GM23338 (cell line): Measurements from ENCODE around the gene CBX5. TPM values are rescaled to one million over a fixed set of nuclear protein-coding genes. Genes with fewer than 3 reads are reported as not detected.

Experiments used
- ATAC-seq: fragments of 200-7000 bp; cut with Tn5 transposase; 3 replicates; pipeline ENCODE4 v1.9.1; 2020
- DNase-seq: peaks from one replicate; pipeline ENCODE4 v3.0.0-alpha.2; 2015; ENCODE audit warnings: low spot score
- H2AFZ ChIP-seq: fragments of 200-600 bp; sonication (generic); 2 replicates; pipeline ENCODE4 v1.8.0; 2016; ENCODE audit warnings: antibody characterized with exemption, mild to moderate bottlenecking, moderate library complexity
- H3F3A ChIP-seq: fragments of 200-600 bp; sonication (generic); replicated peaks from 2 replicates; pipeline ENCODE4 v1.8.0; 2017; ENCODE audit warnings: antibody characterized with exemption, mixed run types, low read depth
- H3K27ac ChIP-seq: fragments of 200-600 bp; sonication (generic); 2 replicates; pipeline ENCODE4 v1.6.1; 2016; ENCODE audit warnings: low read depth
- H3K27me3 ChIP-seq: fragments of 200-600 bp; sonication (generic); 2 replicates; pipeline ENCODE4 v1.8.0; 2016; ENCODE audit warnings: mild to moderate bottlenecking, mixed run types, moderate library complexity; ENCODE audit not compliant: insufficient read depth
- H3K36me3 ChIP-seq: fragments of 200-600 bp; sonication (generic); 2 replicates; pipeline ENCODE4 v1.8.0; 2016; ENCODE audit warnings: mild to moderate bottlenecking; ENCODE audit not compliant: insufficient read depth
- H3K4me1 ChIP-seq: fragments of 200-600 bp; sonication (generic); 2 replicates; pipeline ENCODE4 v1.8.0; 2016; ENCODE audit warnings: mild to moderate bottlenecking, moderate library complexity; ENCODE audit not compliant: insufficient read depth
- H3K4me2 ChIP-seq: fragments of 200-600 bp; sonication (generic); 2 replicates; pipeline ENCODE4 v1.7.1; 2017; ENCODE audit warnings: mixed run types
- H3K4me3 ChIP-seq: fragments of 200-600 bp; sonication (generic); 2 replicates; pipeline ENCODE4 v1.6.1; 2016; ENCODE audit warnings: mixed run types
- H3K79me2 ChIP-seq: fragments of 200-600 bp; sonication (generic); replicated peaks from 2 replicates; pipeline ENCODE4 v1.8.0; 2017; ENCODE audit warnings: mild to moderate bottlenecking; ENCODE audit not compliant: insufficient read depth
- H3K9me2 ChIP-seq: fragments of 200-600 bp; sonication (generic); 2 replicates; pipeline ENCODE4 v1.8.0; 2017; ENCODE audit not compliant: insufficient read depth
- H4K20me1 ChIP-seq: fragments of 200-600 bp; sonication (generic); replicated peaks from 2 replicates; pipeline ENCODE4 v1.8.0; 2017; ENCODE audit warnings: mild to moderate bottlenecking; ENCODE audit not compliant: insufficient read depth
- H3K27ac Mint-ChIP-seq: 2 replicates; pipeline ENCODE4 v1.8.0; 2020; ENCODE audit warnings: inconsistent platforms, mild to moderate bottlenecking, moderate library complexity, mixed read lengths
- H3K27me3 Mint-ChIP-seq: 3 replicates; pipeline ENCODE4 v1.8.0; 2022; ENCODE audit warnings: low read depth, mild to moderate bottlenecking, moderate library complexity, mixed read lengths, inconsistent platforms; ENCODE audit not compliant: insufficient read depth, poor library complexity
- H3K36me3 Mint-ChIP-seq: 3 replicates; pipeline ENCODE4 v1.8.0; 2021; ENCODE audit warnings: low read depth, mild to moderate bottlenecking, inconsistent platforms, moderate library complexity, mixed read lengths
- H3K4me1 Mint-ChIP-seq: 3 replicates; pipeline ENCODE4 v1.8.0; 2020; ENCODE audit warnings: mild to moderate bottlenecking, inconsistent platforms, mixed read lengths
- H3K4me3 Mint-ChIP-seq: 3 replicates; pipeline ENCODE4 v1.8.0; 2021; ENCODE audit warnings: moderate library complexity, mild to moderate bottlenecking, inconsistent platforms, mixed read lengths
- H3K9me3 Mint-ChIP-seq: 3 replicates; pipeline ENCODE4 v1.8.0; 2020; ENCODE audit warnings: moderate library complexity, mild to moderate bottlenecking, inconsistent platforms, mixed read lengths
- CREB1 ChIP-seq: fragments of 250-450 bp; sonication (Bioruptor Pico); IDR thresholded peaks from 2 replicates; pipeline ENCODE4 v1.5.0; 2020; ENCODE audit warnings: low read depth, mild to moderate bottlenecking, moderate library complexity
- CTCF ChIP-seq, 2 experiments: fragments of 200-600 bp in 1 of 2; sonication (generic) in 1 of 2; conservative IDR thresholded peaks; 2 replicates each; pipeline versions ENCODE4 v1.5.1 to v1.6.1; 2016 to 2017; ENCODE audit warnings: antibody characterized with exemption in 2 of 2, low read depth in 2 of 2, mild to moderate bottlenecking in 2 of 2, moderate library complexity in 1 of 2
- EZH2 ChIP-seq: fragments of 200-600 bp; sonication (generic); IDR thresholded peaks from one replicate; pipeline ENCODE4 v1.8.0; 2017; ENCODE audit warnings: antibody characterized with exemption, mild to moderate bottlenecking, low read depth; ENCODE audit not compliant: unreplicated experiment
- JUNB ChIP-seq: IDR thresholded peaks from one replicate; pipeline ENCODE4 v1.6.1; 2016; ENCODE audit warnings: antibody characterized with exemption; ENCODE audit not compliant: unreplicated experiment
- NANOG ChIP-seq: IDR thresholded peaks from 2 replicates; pipeline ENCODE4 v1.6.1; 2016; ENCODE audit warnings: antibody characterized with exemption, borderline replicate concordance
- POLR2AphosphoS5 ChIP-seq: IDR thresholded peaks from 2 replicates; pipeline ENCODE4 v1.6.1; 2016; ENCODE audit warnings: antibody characterized with exemption, low read depth
- STAT1 ChIP-seq: IDR thresholded peaks from one replicate; pipeline ENCODE4 v1.6.1; 2016; ENCODE audit warnings: antibody characterized with exemption; ENCODE audit not compliant: unreplicated experiment
- ZNF114 ChIP-seq: fragments of 250-450 bp; sonication (Bioruptor Pico); IDR thresholded peaks from 2 replicates; pipeline ENCODE4 v1.5.0; 2020; ENCODE audit warnings: mild to moderate bottlenecking, moderate library complexity
- polyA plus RNA-seq: library from polyadenylated mRNA; unstranded; fragments of >200 nt; fragmentation: Nextera tagmentation; extraction: Ambion mirVana; gene quantifications from 2 replicates; pipeline ENCODE4 v1.2.1, GENCODE V29; 2016
- total RNA-seq: library from RNA; depleted of rRNA; stranded (reverse); fragments of >200 nt; shearing (Covaris generic); gene quantifications from 2 replicates; pipeline ENCODE4 v1.2.3, GENCODE V29; 2014
- TF ChIP-seq, protein P1 (sequence below): IDR thresholded peaks from 2 replicates; pipeline ENCODE4 v1.6.1; 2016; ENCODE audit warnings: antibody characterized with exemption
- TF ChIP-seq, protein P2 (sequence below): IDR thresholded peaks from one replicate; pipeline ENCODE4 v1.6.1; 2018; ENCODE audit warnings: antibody characterized with exemption; ENCODE audit not compliant: unreplicated experiment

Gene CBX5
- total and polyA plus RNA-seq, 2 experiments from 2014 or later: 152 to 212 TPM

- Histone ChIP-seq H2AFZ (no peak overlapping the region), H3K4me2 (peak overlapping the region; percentile 88), H3K4me1 (peaks cover 41% of the 10 kb centered on the region), H3K36me3 (peaks cover 33% of the 10 kb centered on the region), H4K20me1 (peaks cover 46% of the 10 kb centered on the region), H3K9me2 (no peaks in the 10 kb centered on the region), H3K79me2 (peaks cover 87% of the 10 kb centered on the region), H3K4me3 (peak overlapping the region; percentile 73), H3K27me3 (no peaks in the 10 kb centered on the region), H3F3A (peaks cover 28% of the 10 kb centered on the region), H3K27ac (peak overlapping the region; percentile 95)
- Mint-ChIP-seq H3K27ac (no peak overlapping the region), H3K27me3 (peaks cover 14% of the 10 kb centered on the region), H3K36me3 (peaks cover 7% of the 10 kb centered on the region), H3K4me1 (peaks cover 43% of the 10 kb centered on the region), H3K4me3 (no peak overlapping the region), H3K9me3 (peaks cover 7% of the 10 kb centered on the region; the same call in 1 of the 3 replicates)
- TF ChIP-seq STAT1 (no peak), CREB1 (no peak), JUNB (no peak), NANOG (no peak), CTCF (conservative IDR thresholded peaks at IDR 0.05; ENCODE audit: low read depth in 2 of 2) (no peak), ZNF114 (no peak), POLR2AphosphoS5 (no peak)
- TF ChIP-seq, protein P1, sequence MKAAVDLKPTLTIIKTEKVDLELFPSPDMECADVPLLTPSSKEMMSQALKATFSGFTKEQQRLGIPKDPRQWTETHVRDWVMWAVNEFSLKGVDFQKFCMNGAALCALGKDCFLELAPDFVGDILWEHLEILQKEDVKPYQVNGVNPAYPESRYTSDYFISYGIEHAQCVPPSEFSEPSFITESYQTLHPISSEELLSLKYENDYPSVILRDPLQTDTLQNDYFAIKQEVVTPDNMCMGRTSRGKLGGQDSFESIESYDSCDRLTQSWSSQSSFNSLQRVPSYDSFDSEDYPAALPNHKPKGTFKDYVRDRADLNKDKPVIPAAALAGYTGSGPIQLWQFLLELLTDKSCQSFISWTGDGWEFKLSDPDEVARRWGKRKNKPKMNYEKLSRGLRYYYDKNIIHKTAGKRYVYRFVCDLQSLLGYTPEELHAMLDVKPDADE: no peak
- TF ChIP-seq, protein P2, sequence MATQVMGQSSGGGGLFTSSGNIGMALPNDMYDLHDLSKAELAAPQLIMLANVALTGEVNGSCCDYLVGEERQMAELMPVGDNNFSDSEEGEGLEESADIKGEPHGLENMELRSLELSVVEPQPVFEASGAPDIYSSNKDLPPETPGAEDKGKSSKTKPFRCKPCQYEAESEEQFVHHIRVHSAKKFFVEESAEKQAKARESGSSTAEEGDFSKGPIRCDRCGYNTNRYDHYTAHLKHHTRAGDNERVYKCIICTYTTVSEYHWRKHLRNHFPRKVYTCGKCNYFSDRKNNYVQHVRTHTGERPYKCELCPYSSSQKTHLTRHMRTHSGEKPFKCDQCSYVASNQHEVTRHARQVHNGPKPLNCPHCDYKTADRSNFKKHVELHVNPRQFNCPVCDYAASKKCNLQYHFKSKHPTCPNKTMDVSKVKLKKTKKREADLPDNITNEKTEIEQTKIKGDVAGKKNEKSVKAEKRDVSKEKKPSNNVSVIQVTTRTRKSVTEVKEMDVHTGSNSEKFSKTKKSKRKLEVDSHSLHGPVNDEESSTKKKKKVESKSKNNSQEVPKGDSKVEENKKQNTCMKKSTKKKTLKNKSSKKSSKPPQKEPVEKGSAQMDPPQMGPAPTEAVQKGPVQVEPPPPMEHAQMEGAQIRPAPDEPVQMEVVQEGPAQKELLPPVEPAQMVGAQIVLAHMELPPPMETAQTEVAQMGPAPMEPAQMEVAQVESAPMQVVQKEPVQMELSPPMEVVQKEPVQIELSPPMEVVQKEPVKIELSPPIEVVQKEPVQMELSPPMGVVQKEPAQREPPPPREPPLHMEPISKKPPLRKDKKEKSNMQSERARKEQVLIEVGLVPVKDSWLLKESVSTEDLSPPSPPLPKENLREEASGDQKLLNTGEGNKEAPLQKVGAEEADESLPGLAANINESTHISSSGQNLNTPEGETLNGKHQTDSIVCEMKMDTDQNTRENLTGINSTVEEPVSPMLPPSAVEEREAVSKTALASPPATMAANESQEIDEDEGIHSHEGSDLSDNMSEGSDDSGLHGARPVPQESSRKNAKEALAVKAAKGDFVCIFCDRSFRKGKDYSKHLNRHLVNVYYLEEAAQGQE: no peak
- no peak for ATAC-seq
- no peak for DNase-seq
Observed at GRCh38 chr12:54279227-54279631, 693 bp downstream of the CBX5 start.

- H3K79me2 ChIP-seq: peaks cover 85% of the 10 kb centered on the region
- peak overlapping the region; percentile 73 for H3K4me3 ChIP-seq
- peaks cover 31% of the 10 kb centered on the region for H3K4me1 ChIP-seq
- TF ChIP-seq CTCF (conservative IDR thresholded peaks at IDR 0.05; ENCODE audit: low read depth in 2 of 2) (no peak), EZH2 (no peak), NANOG (no peak), ZNF114 (no peak)
- peaks cover 19% of the 10 kb centered on the region for H3K36me3 Mint-ChIP-seq
- peaks cover 29% of the 10 kb centered on the region for H3K4me1 Mint-ChIP-seq
- H3K27me3 Mint-ChIP-seq: peaks cover 10% of the 10 kb centered on the region
- H3K4me2 ChIP-seq: peak overlapping the region; percentile 88
- H4K20me1 ChIP-seq: peaks cover 41% of the 10 kb centered on the region
- ATAC-seq (no peak), DNase-seq (no peak)
- peak overlapping the region; percentile 74 for H3K27ac Mint-ChIP-seq
- H3K27ac ChIP-seq: 0 out of 2 replicates have a peak overlapping the region, but pooled peaks have one; percentile 95
- H2AFZ ChIP-seq: no peak overlapping the region
- H3K9me3 Mint-ChIP-seq: peaks cover 7% of the 10 kb centered on the region; the same call in 1 of the 3 replicates
- no peak overlapping the region for H3K4me3 Mint-ChIP-seq
- H3K9me2 ChIP-seq: no peaks in the 10 kb centered on the region
- H3K36me3 ChIP-seq: peaks cover 28% of the 10 kb centered on the region
- H3K27me3 ChIP-seq: no peaks in the 10 kb centered on the region
- peaks cover 15% of the 10 kb centered on the region for H3F3A ChIP-seq
Observed at GRCh38 chr12:54277823-54278276, 2.1 kb downstream of the CBX5 start.
